ENCODE measurements around the gene ACOX2. TPM values are rescaled to one million over a fixed set of nuclear protein-coding genes. Genes with fewer than 3 reads are reported as not detected.

The ACOX2 gene
- total and polyA plus RNA-seq, 10 of the 15 experiments (the other 5 are each of a cell fraction or from before 2014, with no cell fraction given): 0.72 TPM; not detected in 9

- Histone ChIP-seq H3K79me2 (ENCODE audit: control insufficient read depth, insufficient read depth, low read length) (no peaks in the 10 kb centered on the region), H3K9me3 (replicated peaks; ENCODE audit: control insufficient read depth, insufficient read depth, low read length) (no peaks in the 10 kb centered on the region), H3K4me1 (ENCODE audit: control insufficient read depth, insufficient read depth, low read length) (no peaks in the 10 kb centered on the region), H3K27ac (ENCODE audit: control insufficient read depth, insufficient read depth) (no peak overlapping the region), H3K4me2 (ENCODE audit: control insufficient read depth, insufficient read depth) (no peak overlapping the region), H3K27me3 (replicated peaks in 1 of 2; ENCODE audit: control insufficient read depth in 2 of 2, insufficient read depth in 2 of 2, low read length in 1 of 2) (0 out of 4 replicates have a peak, but pooled peaks cover 0 to 3% of the 10 kb centered on the region in 2 experiments), H3K36me3 (ENCODE audit: control insufficient read depth in 2 of 2, insufficient read depth in 2 of 2, low read length in 1 of 2) (no peaks in the 10 kb centered on the region), H4K20me1 (ENCODE audit: control insufficient read depth, insufficient read depth) (no peaks in the 10 kb centered on the region), H2AFZ (ENCODE audit: control insufficient read depth, low read depth, low read length) (no peak overlapping the region), H3K9ac (ENCODE audit: control insufficient read depth, insufficient read depth, low read length) (no peak overlapping the region), H3K4me3 (no peak overlapping the region)
- DNase-seq (ENCODE audit: low read depth, low spot score) (no peak), ATAC-seq (no peak), FAIRE-seq (no peak)
- no TSS peak for BruUV-seq (replicated peaks)
- RAD21 ChIA-PET (ENCODE audit: unreplicated experiment): no interaction called here
- in situ Hi-C loops (cut with MboI) (no loop called here), intact Hi-C loops (cut with micrococcal nuclease; ENCODE audit: unreplicated experiment) (no loop called here)
- 0% methylated on average over 2 of the region's 2 CpGs for WGBS (ENCODE audit: insufficient coverage, insufficient replicate concordance, low lambda C conversion rate, missing lambda C conversion rate)
- SMC1A ChIA-PET (ENCODE audit: uncharacterized antibody, unreplicated experiment): interaction anchor here (1.4 kb wide), 1 partner anchor 22 kb away, joined by 3 read pairs; no protein-coding TSS in a partner anchor
- POLR2A ChIA-PET: no interaction called here
- CTCF ChIA-PET: interaction anchor here (4.1 kb wide), 1 partner anchor 14 kb away, joined by 32 read pairs; no protein-coding TSS in a partner anchor
- TF ChIP-seq, protein P1, sequence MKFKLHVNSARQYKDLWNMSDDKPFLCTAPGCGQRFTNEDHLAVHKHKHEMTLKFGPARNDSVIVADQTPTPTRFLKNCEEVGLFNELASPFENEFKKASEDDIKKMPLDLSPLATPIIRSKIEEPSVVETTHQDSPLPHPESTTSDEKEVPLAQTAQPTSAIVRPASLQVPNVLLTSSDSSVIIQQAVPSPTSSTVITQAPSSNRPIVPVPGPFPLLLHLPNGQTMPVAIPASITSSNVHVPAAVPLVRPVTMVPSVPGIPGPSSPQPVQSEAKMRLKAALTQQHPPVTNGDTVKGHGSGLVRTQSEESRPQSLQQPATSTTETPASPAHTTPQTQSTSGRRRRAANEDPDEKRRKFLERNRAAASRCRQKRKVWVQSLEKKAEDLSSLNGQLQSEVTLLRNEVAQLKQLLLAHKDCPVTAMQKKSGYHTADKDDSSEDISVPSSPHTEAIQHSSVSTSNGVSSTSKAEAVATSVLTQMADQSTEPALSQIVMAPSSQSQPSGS (IDR thresholded peaks at IDR 0.05; ENCODE audit: low read length): no peak
- TF ChIP-seq SUPT20H (IDR thresholded peaks at IDR 0.05; ENCODE audit: borderline replicate concordance, control insufficient read depth, low read depth, low read length) (no peak), NFIC (IDR thresholded peaks at IDR 0.05; ENCODE audit: low read depth, low read length) (no peak), HDAC2 (IDR thresholded peaks at IDR 0.05) (no peak), TARDBP (IDR thresholded peaks at IDR 0.05; ENCODE audit: borderline replicate concordance) (no peak), SMC3 (IDR thresholded peaks at IDR 0.05; ENCODE audit: borderline replicate concordance, low read length) (no peak), IRF5 (IDR thresholded peaks at IDR 0.05; ENCODE audit: borderline replicate concordance) (no peak), ZNF622 (IDR thresholded peaks at IDR 0.05) (no peak), TCF3 (IDR thresholded peaks at IDR 0.05; ENCODE audit: borderline replicate concordance, insufficient read depth, low read depth, low read length) (no peak), SUZ12 (IDR thresholded peaks at IDR 0.05; ENCODE audit: unreplicated experiment) (no peak), USF2 (IDR thresholded peaks at IDR 0.05; ENCODE audit: borderline replicate concordance, low read depth, low read length) (no peak), SP1 (IDR thresholded peaks at IDR 0.05; ENCODE audit: low read depth, low read length) (no peak), ZBTB4 (CRISPR knock-in tag; IDR thresholded peaks at IDR 0.05) (no peak), RAD21 (IDR thresholded peaks at IDR 0.05; ENCODE audit: insufficient read depth, low read depth, low read length) (no peak), YBX1 (IDR thresholded peaks at IDR 0.05) (no peak), STAT3 (IDR thresholded peaks at IDR 0.05; ENCODE audit: low read depth, low read length) (no peak)
Observed at GRCh38 chr3:58555203-58555602, 18.2 kb upstream of the ACOX2 start.
